GM19455 (cell line): ENCODE measurements around the gene MPZL1.
A peak's percentile ranks its signal among the peaks of the same experiment; 100 is the strongest.

Experiments used
- ATAC-seq: cut with Tn5 transposase; IDR thresholded peaks from one replicate; pipeline ENCODE4 v1.9.1; 2021; ENCODE audit not compliant: unreplicated experiment

MPZL1 gene

GRCh38 chr1:167776151-167776550 lies 54.4 kb downstream of the MPZL1 start:
- no peak for ATAC-seq

- no peak for ATAC-seq
Measured at GRCh38 chr1:167776616-167777268, 55.0 kb downstream of the MPZL1 start.

- no peak for ATAC-seq
Measured at GRCh38 chr1:167777269-167777650, 55.5 kb downstream of the MPZL1 start.

GRCh38 chr1:167781558-167781957 lies 59.8 kb downstream of the MPZL1 start:
- no peak for ATAC-seq

GRCh38 chr1:167782946-167783345 lies 61.2 kb downstream of the MPZL1 start:
- ATAC-seq: no peak

- no peak for ATAC-seq
Measured at GRCh38 chr1:167784876-167785550, 63.2 kb downstream of the MPZL1 start.

- no peak for ATAC-seq
Measured at GRCh38 chr1:167786502-167786901, 64.7 kb downstream of the MPZL1 start.

- no peak for ATAC-seq
Measured at GRCh38 chr1:167789501-167789900, 67.7 kb downstream of the MPZL1 start.

GRCh38 chr1:167790117-167790516 lies 68.3 kb downstream of the MPZL1 start:
- no peak for ATAC-seq

- ATAC-seq: no peak
Measured at GRCh38 chr1:167791281-167792187, 69.8 kb downstream of the MPZL1 start.

- ATAC-seq: no peak
Measured at GRCh38 chr1:167792188-167792565, 70.4 kb downstream of the MPZL1 start.

- ATAC-seq: no peak
Measured at GRCh38 chr1:167794043-167794442, 72.3 kb downstream of the MPZL1 start.

- no peak for ATAC-seq
Measured at GRCh38 chr1:167795810-167796740, 74.3 kb downstream of the MPZL1 start.

- ATAC-seq: no peak
Measured at GRCh38 chr1:167797015-167797414, 75.2 kb downstream of the MPZL1 start.

GRCh38 chr1:167798952-167799351 lies 77.2 kb downstream of the MPZL1 start:
- no peak for ATAC-seq

GRCh38 chr1:167799747-167800146 lies 78.0 kb downstream of the MPZL1 start:
- ATAC-seq: no peak

GRCh38 chr1:167800251-167800650 lies 78.5 kb downstream of the MPZL1 start:
- no peak for ATAC-seq

- ATAC-seq: no peak
Measured at GRCh38 chr1:167802235-167802634, 80.5 kb downstream of the MPZL1 start.

- peak; percentile 98 for ATAC-seq
Measured at GRCh38 chr1:167803358-167804207, 81.8 kb downstream of the MPZL1 start.

GRCh38 chr1:167805041-167805556 lies 83.3 kb downstream of the MPZL1 start:
- ATAC-seq: no peak
